Fibroblast of pulmonary artery (primary cell): ENCODE measurements around the gene STON1.

Experiments used
- DNase-seq: peaks from one replicate; pipeline ENCODE4 v3.0.0-alpha.2; 2010; ENCODE audit warnings: low read depth
- H3K4me3 ChIP-seq: replicated peaks from 2 replicates; pipeline ENCODE4 v1.5.1; 2011; ENCODE audit warnings: low read depth, mild to moderate bottlenecking, control low read depth, low read length, moderate library complexity
- TF ChIP-seq, protein P1 (sequence below): IDR thresholded peaks from 2 replicates; pipeline ENCODE4 v1.5.1; 2011; ENCODE audit warnings: mild to moderate bottlenecking, control low read depth, low read length, inconsistent platforms; ENCODE audit errors: missing control alignments

STON1 gene

DNA sequence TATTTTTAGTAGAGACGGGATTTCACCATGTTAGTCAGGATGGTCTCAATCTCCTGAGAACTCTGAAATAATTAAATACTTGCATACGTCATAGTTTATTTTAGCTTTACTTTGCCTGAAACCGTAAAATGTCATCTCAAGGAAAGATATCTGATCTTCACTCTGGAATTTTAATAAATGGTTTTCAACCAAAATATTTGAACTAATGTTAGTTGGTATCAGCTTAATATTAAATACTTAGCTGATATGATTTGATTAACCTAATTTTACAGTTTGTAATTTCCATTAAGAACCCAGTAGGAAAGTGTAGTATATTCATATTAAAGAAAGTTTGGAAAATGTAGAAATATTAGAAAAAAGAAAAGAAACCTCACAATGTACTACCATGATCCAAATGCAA is 41.4 kb upstream of the STON1 start:
- H3K4me3 ChIP-seq: no peak overlapping the region
- TF ChIP-seq, protein P1, sequence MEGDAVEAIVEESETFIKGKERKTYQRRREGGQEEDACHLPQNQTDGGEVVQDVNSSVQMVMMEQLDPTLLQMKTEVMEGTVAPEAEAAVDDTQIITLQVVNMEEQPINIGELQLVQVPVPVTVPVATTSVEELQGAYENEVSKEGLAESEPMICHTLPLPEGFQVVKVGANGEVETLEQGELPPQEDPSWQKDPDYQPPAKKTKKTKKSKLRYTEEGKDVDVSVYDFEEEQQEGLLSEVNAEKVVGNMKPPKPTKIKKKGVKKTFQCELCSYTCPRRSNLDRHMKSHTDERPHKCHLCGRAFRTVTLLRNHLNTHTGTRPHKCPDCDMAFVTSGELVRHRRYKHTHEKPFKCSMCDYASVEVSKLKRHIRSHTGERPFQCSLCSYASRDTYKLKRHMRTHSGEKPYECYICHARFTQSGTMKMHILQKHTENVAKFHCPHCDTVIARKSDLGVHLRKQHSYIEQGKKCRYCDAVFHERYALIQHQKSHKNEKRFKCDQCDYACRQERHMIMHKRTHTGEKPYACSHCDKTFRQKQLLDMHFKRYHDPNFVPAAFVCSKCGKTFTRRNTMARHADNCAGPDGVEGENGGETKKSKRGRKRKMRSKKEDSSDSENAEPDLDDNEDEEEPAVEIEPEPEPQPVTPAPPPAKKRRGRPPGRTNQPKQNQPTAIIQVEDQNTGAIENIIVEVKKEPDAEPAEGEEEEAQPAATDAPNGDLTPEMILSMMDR: no peak
- DNase-seq: no peak

DNA sequence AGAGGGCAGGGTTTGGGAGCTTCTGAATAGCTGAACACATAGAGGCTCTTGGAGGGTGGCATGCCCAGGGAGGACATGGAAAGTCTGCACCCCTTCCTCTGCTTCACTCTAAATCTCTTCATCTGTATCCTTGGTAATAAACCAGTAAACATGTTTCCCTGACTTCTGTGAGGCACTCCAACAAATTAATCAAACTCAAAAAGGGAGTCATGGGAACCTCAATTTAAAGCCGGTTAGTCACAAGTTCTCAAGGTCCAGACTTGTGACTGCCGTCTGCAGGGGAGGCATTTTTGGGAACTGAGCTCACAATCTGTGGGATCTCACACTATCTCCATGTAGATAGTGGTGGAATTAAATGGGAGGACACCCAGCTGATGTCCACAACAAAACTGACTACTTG is 33.1 kb upstream of the STON1 start:
- no peak overlapping the region for H3K4me3 ChIP-seq
- TF ChIP-seq, protein P1: no peak
- peak; percentile 88 for DNase-seq

DNA sequence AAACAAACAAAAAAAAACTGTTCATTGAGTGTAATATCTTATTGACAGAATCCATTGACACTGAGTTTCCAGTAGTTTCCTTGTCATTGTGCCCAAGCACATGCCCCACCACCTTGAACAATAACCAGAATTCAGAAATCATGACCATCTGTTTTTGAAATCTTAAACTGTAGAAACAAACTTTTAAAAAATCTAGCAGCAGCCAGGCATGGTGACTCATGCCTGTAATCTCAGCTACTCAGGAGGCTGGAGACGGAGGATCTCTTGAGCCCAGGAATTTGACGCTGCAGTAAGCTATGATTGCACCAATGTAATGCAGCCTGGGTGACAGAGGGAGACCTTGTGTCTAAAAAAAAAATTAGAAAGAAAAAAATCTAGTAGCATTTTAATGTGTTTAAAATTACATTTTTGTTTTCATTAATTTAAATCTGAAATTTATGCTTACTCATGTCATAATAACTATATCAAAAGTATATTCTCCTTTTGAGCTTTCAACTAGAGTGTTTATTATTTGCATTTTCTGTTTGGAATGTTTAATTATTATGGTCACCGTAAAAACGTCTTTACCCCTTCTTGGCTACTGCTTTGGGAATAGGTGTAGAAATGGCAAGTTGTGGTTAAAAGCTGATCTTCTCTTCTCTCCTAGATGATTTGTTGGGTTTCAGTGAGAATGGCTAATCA is 25.2 kb upstream of the STON1 start:
- peak; percentile 85 for DNase-seq
- TF ChIP-seq, protein P1: no peak

DNA sequence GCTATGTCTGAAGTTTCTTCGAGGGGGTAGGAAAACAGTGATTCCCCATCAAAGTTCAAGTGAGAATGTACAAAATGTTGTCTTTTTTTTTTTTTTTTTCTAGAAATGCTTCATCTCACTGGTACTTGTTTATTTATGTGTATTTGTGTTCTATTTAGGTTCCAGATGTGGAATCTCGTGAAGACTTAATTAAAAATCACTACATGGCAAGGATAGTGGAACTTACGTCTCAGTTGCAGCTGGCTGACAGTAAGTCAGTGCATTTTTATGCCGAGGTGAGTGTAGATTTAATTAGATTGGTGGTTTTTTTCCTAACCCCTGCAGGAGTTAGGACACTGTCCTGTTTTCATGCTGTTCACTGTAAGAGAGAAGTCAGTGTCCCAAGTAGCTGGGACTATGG is 22.8 kb upstream of the STON1 start:
- H3K4me3 ChIP-seq: no peak overlapping the region
- DNase-seq: no peak
- TF ChIP-seq, protein P1: no peak

More for the DNA sequence above, 25.2 kb upstream of the STON1 start:
- no peak overlapping the region for H3K4me3 ChIP-seq

- TF ChIP-seq, protein P1: no peak
- H3K4me3 ChIP-seq: no peak overlapping the region
- peak; percentile 86 for DNase-seq
Measured at GRCh38 chr2:48508461-48509124, 21.4 kb upstream of the STON1 start.

- TF ChIP-seq, protein P1: no peak
- DNase-seq: peak; percentile 68
Measured at GRCh38 chr2:48510329-48510728, 19.6 kb upstream of the STON1 start.

GRCh38 chr2:48511849-48512470 is 18.0 kb upstream of the STON1 start:
- TF ChIP-seq, protein P1: no peak
- no peak overlapping the region for H3K4me3 ChIP-seq
- no peak for DNase-seq

More at GRCh38 chr2:48510329-48510728, 19.6 kb upstream of the STON1 start:
- no peak overlapping the region for H3K4me3 ChIP-seq
